GM12801 (cell line): ENCODE data around the gene ABCA3.

Experiments used
- CTCF ChIP-seq: IDR thresholded peaks from one replicate; pipeline ENCODE4 v1.5.1; 2011; ENCODE audit warnings: control low read depth; ENCODE audit not compliant: insufficient read length; ENCODE audit errors: extremely low read depth

ABCA3 gene

GRCh38 chr16:2229632-2230250, 110.8 kb downstream of the ABCA3 start:
- TF ChIP-seq CTCF, result no peak

- TF ChIP-seq CTCF, result no peak
Measured at GRCh38 chr16:2229091-2229490, 111.4 kb downstream of the ABCA3 start.

- no peak for TF ChIP-seq CTCF
Measured at GRCh38 chr16:2228161-2228824, 112.2 kb downstream of the ABCA3 start.

- no peak for TF ChIP-seq CTCF
Measured at GRCh38 chr16:2226918-2227317, 113.6 kb downstream of the ABCA3 start.

GRCh38 chr16:2226245-2226793, 114.2 kb downstream of the ABCA3 start:
- no peak for TF ChIP-seq CTCF
